ENCODE data around the gene OAS2.
A peak's percentile ranks its signal among the peaks of the same experiment; 100 is the strongest.

OAS2 gene

DNA sequence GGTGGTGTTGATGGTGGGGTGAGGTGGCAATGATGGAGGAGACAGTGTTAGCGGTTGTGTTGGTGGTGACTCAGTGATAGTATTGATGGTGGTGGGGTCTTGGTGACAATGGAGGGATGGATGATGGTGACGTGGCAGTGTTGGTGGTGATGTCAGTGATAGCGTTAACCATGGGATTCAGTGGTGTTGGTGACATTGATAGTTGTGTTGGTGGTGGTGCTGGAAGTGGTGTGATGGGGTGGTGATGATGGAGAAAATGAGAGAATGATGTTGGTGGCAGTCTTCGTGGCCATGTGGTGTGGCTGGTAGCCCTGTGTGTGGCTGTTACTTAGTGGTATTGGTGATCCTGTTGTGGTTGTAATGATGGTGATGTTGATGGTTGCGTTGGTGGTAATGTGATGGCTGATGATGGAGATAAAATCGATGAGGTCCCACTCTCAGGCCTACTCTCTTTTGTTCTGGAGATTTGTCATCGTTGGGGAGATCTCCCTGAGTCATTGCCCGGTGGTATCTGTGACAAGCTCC is 80.8 kb downstream of the OAS2 start:
- DNase-seq (ENCODE audit: low spot score) = peak; percentile 6
- TF ChIP-seq, protein P1, sequence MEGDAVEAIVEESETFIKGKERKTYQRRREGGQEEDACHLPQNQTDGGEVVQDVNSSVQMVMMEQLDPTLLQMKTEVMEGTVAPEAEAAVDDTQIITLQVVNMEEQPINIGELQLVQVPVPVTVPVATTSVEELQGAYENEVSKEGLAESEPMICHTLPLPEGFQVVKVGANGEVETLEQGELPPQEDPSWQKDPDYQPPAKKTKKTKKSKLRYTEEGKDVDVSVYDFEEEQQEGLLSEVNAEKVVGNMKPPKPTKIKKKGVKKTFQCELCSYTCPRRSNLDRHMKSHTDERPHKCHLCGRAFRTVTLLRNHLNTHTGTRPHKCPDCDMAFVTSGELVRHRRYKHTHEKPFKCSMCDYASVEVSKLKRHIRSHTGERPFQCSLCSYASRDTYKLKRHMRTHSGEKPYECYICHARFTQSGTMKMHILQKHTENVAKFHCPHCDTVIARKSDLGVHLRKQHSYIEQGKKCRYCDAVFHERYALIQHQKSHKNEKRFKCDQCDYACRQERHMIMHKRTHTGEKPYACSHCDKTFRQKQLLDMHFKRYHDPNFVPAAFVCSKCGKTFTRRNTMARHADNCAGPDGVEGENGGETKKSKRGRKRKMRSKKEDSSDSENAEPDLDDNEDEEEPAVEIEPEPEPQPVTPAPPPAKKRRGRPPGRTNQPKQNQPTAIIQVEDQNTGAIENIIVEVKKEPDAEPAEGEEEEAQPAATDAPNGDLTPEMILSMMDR (IDR thresholded peaks at IDR 0.05; ENCODE audit: extremely low read depth, missing control alignments) = no peak

DNA sequence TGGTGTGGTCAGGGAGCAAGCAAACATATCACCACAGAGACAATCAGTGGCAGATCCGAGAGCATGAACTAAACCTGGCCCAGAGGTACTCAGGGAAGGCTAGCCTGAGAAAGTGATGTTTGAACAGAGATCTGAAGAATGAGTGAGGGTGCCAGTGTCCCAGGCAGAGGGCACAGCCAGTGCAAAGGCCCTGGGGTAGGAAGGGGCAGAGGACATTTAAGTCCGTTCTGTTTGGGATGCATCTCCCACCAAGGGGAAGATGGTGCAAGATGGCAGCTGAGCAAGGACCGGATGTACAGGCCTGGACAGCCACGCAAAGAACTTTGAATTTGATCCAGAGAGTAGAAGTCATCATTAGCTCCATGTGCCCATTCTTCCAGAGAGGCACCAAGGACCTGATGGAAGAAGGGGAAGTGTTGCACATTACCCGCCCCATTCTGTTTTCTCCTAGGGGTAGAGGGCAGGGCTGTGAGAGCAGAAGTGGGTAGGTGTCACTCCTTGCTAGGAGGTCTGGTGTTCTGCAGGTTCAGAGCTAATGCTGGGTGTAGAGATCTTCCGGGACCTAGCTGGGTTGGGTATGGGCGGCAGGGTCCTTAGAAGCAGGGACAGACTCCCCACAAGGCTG is 82.1 kb downstream of the OAS2 start:
- DNase-seq (ENCODE audit: low spot score) = peak; percentile 14
- TF ChIP-seq, protein P1 (IDR thresholded peaks at IDR 0.05; ENCODE audit: extremely low read depth, missing control alignments) = no peak

DNA sequence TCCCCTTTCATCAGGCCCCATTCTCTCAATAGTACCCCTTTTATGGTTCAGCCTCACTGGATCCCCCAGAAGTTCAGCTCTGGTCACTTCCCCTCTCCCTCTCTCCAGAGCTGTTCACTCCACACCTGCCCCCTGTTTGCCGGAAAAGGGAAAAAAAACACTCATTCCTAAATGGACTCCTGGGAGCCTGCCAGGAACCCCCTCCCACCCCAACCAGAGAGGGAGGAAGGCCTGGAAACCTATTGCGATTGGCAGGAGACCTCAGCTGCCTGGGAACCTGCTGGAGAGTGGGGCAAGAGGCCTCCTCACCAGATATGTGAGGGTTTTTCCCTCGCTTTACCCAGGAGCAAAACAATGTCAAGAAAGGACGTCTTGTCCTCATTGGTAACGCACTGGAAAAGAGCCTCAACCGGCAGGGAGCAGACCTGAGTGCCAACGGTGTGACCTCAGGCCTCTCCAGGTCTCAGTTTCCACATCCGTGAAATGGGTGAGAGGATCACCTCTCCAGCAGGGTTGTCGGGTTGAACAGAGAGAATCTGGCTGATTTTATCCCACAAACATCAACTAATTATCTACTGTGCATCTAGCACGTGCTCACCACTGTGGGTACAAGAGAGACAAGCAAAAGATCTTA is 82.9 kb downstream of the OAS2 start:
- TF ChIP-seq, protein P1 (IDR thresholded peaks at IDR 0.05; ENCODE audit: extremely low read depth, missing control alignments) = no peak
- peak; percentile 16 for DNase-seq (ENCODE audit: low spot score)

Data from GM20000 (cell line).